NCI-H510A treated with DMSO at 0.1 percent for 48 hours (cell line): ENCODE results near the gene DGKQ.
"Not testable (repeated sequence)": the region's sequence is repeated elsewhere in the genome, so short reads cannot be mapped to it uniquely, and the experiment has no call there.

Experiments
- DNase-seq: peaks from one replicate; lab custom pipeline; 2025; lab: John Stamatoyannopoulos, UW

DGKQ gene

GRCh38 chr4:1009542-1010394 is 36.4 kb upstream of the DGKQ start:
- DNase-seq: no peak

- DNase-seq: no peak
These were observed 35.6 kb upstream of the DGKQ start for GRCh38 chr4:1008840-1009541.

- no peak for DNase-seq
These were observed 33.5 kb upstream of the DGKQ start for GRCh38 chr4:1006856-1007255.

GRCh38 chr4:1004557-1005485 is 31.5 kb upstream of the DGKQ start:
- DNase-seq: no peak

- no peak for DNase-seq
These were observed 30.7 kb upstream of the DGKQ start for GRCh38 chr4:1004071-1004418.

- DNase-seq: no peak
These were observed 30.1 kb upstream of the DGKQ start for GRCh38 chr4:1003271-1004070.

- DNase-seq: no peak
These were observed 29.4 kb upstream of the DGKQ start for GRCh38 chr4:1002631-1003251.

- DNase-seq: no peak
These were observed 28.8 kb upstream of the DGKQ start for GRCh38 chr4:1002131-1002630.

- no peak for DNase-seq
These were observed 28.3 kb upstream of the DGKQ start for GRCh38 chr4:1001561-1002130.

- no peak for DNase-seq
These were observed 27.4 kb upstream of the DGKQ start for GRCh38 chr4:1000686-1001260.

GRCh38 chr4:999882-1000425 is 26.6 kb upstream of the DGKQ start:
- DNase-seq: no peak

- not testable (repeated sequence) for DNase-seq
These were observed 26.0 kb upstream of the DGKQ start for GRCh38 chr4:999240-999863.

- no peak for DNase-seq
These were observed 24.8 kb upstream of the DGKQ start for GRCh38 chr4:998096-998691.

- DNase-seq: no peak
These were observed 24.2 kb upstream of the DGKQ start for GRCh38 chr4:997375-998071.

GRCh38 chr4:996997-997374 is 23.6 kb upstream of the DGKQ start:
- no peak for DNase-seq

GRCh38 chr4:996030-996996 is 22.9 kb upstream of the DGKQ start:
- DNase-seq: no peak

GRCh38 chr4:995311-996026 is 22.1 kb upstream of the DGKQ start:
- no peak for DNase-seq
